Activated CD8-positive, alpha-beta memory T cell treated with anti-CD3 and anti-CD28 coated beads for 4 hours (primary cell): Measurements from ENCODE around the gene ADAMTS3.

Experiments
- DNase-seq, 2 donors: peaks; one replicate each; pipeline ENCODE4 v3.0.0-alpha.2; 2020; ENCODE audit warnings: low read depth in 2 of 2

ADAMTS3 gene

GRCh38 chr4:72568959-72569718 is at the start of gene ADAMTS3:
Gene ADAMTS3 (minus strand): TSS chr4:72569221. CDS start chr4:72568762, 459 bp downstream.
- DNase-seq = no peak

GRCh38 chr4:72613959-72614358 is 44.9 kb upstream of the ADAMTS3 start:
- DNase-seq = no peak

- no peak for DNase-seq
Observed at GRCh38 chr4:72606751-72607150, 37.7 kb upstream of the ADAMTS3 start.

GRCh38 chr4:72604324-72604723 is 35.3 kb upstream of the ADAMTS3 start:
- no peak for DNase-seq

GRCh38 chr4:72602396-72603376 is 33.7 kb upstream of the ADAMTS3 start:
- no peak for DNase-seq

GRCh38 chr4:72591547-72592454 is 22.8 kb upstream of the ADAMTS3 start:
- DNase-seq = no peak

GRCh38 chr4:72587334-72587733 is 18.3 kb upstream of the ADAMTS3 start:
- no peak for DNase-seq

GRCh38 chr4:72582853-72583252 is 13.8 kb upstream of the ADAMTS3 start:
- no peak for DNase-seq

GRCh38 chr4:72577211-72577610 is 8.2 kb upstream of the ADAMTS3 start:
- no peak for DNase-seq

- DNase-seq = no peak
Observed at GRCh38 chr4:72571337-72571736, 2.3 kb upstream of the ADAMTS3 start.

GRCh38 chr4:72569719-72570235 is 756 bp upstream of the ADAMTS3 start:
- DNase-seq = no peak

- DNase-seq = no peak
Observed at GRCh38 chr4:72567821-72568675, 973 bp downstream of the ADAMTS3 start.

- no peak for DNase-seq
Observed at GRCh38 chr4:72567036-72567435, 2.0 kb downstream of the ADAMTS3 start.

- DNase-seq = no peak
Observed at GRCh38 chr4:72566464-72566972, 2.5 kb downstream of the ADAMTS3 start.

- no peak for DNase-seq
Observed at GRCh38 chr4:72564789-72565188, 4.2 kb downstream of the ADAMTS3 start.

GRCh38 chr4:72564184-72564583 is 4.8 kb downstream of the ADAMTS3 start:
- DNase-seq = no peak

GRCh38 chr4:72558655-72559054 is 10.4 kb downstream of the ADAMTS3 start:
- no peak for DNase-seq

- DNase-seq = no peak
Observed at GRCh38 chr4:72557021-72557420, 12.0 kb downstream of the ADAMTS3 start.

- no peak for DNase-seq
Observed at GRCh38 chr4:72555377-72555831, 13.6 kb downstream of the ADAMTS3 start.
